Neural progenitor cell (in vitro differentiated cells): ENCODE measurements around the gene MYH2.

ENCODE experiments used
- EZH2 ChIP-seq: fragments of 200-600 bp; sonication (generic); IDR thresholded peaks from 2 replicates; pipeline ENCODE4 v1.6.1; 2017; ENCODE audit warnings: antibody characterized with exemption, mild to moderate bottlenecking, moderate library complexity
- EZH2phosphoT487 ChIP-seq: fragments of 200-600 bp; sonication (generic); IDR thresholded peaks from 2 replicates; pipeline ENCODE4 v1.6.1; 2017; ENCODE audit warnings: antibody characterized with exemption
- TF ChIP-seq, protein P1 (sequence below): fragments of 200-600 bp; sonication (generic); IDR thresholded peaks from 2 replicates; pipeline ENCODE4 v1.5.1; 2017; ENCODE audit warnings: antibody characterized with exemption, mild to moderate bottlenecking

- TF ChIP-seq, protein P1, sequence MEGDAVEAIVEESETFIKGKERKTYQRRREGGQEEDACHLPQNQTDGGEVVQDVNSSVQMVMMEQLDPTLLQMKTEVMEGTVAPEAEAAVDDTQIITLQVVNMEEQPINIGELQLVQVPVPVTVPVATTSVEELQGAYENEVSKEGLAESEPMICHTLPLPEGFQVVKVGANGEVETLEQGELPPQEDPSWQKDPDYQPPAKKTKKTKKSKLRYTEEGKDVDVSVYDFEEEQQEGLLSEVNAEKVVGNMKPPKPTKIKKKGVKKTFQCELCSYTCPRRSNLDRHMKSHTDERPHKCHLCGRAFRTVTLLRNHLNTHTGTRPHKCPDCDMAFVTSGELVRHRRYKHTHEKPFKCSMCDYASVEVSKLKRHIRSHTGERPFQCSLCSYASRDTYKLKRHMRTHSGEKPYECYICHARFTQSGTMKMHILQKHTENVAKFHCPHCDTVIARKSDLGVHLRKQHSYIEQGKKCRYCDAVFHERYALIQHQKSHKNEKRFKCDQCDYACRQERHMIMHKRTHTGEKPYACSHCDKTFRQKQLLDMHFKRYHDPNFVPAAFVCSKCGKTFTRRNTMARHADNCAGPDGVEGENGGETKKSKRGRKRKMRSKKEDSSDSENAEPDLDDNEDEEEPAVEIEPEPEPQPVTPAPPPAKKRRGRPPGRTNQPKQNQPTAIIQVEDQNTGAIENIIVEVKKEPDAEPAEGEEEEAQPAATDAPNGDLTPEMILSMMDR, result no peak
- TF ChIP-seq EZH2 (no peak), EZH2phosphoT487 (no peak)
Measured at GRCh38 chr17:10585529-10585928, 36.1 kb upstream of the MYH2 start.
